ENCODE data around the gene RASSF9.

DNA sequence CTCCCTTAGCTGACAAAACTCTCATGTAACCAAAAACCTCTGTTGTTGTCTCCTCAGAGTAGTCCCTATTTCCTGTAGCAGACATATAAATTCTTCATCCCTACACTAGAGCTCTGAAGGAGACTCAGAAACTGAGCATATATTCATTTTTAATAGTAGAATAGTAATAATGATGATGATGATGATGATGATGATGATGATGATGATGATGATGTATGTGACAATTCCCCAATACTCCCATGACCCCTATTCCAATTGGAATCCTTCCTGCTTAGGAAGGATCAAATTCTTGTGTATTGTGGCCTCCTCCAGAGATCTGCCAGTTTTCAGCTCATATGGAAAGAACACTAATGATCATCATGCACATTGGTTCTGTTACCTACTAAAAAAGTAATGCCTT lies 26.7 kb downstream of the RASSF9 start:
- TF ChIP-seq POLR2AphosphoS5 (IDR thresholded peaks at IDR 0.05) = no peak
- TF ChIP-seq, protein P1, sequence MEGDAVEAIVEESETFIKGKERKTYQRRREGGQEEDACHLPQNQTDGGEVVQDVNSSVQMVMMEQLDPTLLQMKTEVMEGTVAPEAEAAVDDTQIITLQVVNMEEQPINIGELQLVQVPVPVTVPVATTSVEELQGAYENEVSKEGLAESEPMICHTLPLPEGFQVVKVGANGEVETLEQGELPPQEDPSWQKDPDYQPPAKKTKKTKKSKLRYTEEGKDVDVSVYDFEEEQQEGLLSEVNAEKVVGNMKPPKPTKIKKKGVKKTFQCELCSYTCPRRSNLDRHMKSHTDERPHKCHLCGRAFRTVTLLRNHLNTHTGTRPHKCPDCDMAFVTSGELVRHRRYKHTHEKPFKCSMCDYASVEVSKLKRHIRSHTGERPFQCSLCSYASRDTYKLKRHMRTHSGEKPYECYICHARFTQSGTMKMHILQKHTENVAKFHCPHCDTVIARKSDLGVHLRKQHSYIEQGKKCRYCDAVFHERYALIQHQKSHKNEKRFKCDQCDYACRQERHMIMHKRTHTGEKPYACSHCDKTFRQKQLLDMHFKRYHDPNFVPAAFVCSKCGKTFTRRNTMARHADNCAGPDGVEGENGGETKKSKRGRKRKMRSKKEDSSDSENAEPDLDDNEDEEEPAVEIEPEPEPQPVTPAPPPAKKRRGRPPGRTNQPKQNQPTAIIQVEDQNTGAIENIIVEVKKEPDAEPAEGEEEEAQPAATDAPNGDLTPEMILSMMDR (IDR thresholded peaks at IDR 0.05) = no peak
- no peak for TF ChIP-seq POLR2A (IDR thresholded peaks at IDR 0.05)

Measured in breast epithelium (tissue), 3 donors.